ENCODE results near the gene SLC6A5.

DNA sequence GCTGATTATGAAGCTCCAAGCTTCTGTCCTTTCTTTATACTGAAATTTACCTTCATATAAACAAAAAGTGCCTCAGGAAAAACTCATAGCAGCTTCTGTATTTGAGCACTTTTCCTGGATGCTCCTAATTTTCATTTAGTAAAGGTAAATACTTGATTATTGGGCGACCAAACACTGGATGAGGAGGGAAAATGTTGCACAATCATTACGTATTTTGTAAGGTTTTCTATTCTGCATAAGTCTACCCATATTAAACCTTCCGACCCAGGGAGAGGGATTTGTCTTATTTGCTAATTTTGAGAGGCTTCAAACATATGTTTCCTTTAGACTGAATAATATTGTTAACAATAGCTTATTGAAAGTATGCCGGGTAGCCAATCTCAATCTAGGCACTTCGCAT is 4.3 kb upstream of the SLC6A5 start:
- TF ChIP-seq, protein P1, sequence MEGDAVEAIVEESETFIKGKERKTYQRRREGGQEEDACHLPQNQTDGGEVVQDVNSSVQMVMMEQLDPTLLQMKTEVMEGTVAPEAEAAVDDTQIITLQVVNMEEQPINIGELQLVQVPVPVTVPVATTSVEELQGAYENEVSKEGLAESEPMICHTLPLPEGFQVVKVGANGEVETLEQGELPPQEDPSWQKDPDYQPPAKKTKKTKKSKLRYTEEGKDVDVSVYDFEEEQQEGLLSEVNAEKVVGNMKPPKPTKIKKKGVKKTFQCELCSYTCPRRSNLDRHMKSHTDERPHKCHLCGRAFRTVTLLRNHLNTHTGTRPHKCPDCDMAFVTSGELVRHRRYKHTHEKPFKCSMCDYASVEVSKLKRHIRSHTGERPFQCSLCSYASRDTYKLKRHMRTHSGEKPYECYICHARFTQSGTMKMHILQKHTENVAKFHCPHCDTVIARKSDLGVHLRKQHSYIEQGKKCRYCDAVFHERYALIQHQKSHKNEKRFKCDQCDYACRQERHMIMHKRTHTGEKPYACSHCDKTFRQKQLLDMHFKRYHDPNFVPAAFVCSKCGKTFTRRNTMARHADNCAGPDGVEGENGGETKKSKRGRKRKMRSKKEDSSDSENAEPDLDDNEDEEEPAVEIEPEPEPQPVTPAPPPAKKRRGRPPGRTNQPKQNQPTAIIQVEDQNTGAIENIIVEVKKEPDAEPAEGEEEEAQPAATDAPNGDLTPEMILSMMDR (IDR thresholded peaks at IDR 0.05) = no peak
- no peak for TF ChIP-seq POLR2A (IDR thresholded peaks at IDR 0.05)
